NB4 (cell line): ENCODE measurements around the gene VAMP7.

Experiments used
- DNase-seq: peaks from one replicate; pipeline ENCODE4 v3.0.0; 2010; ENCODE audit warnings: low read depth
- H3K4me3 ChIP-seq: one replicate; pipeline ENCODE4 v1.5.1; 2011; ENCODE audit warnings: mild to moderate bottlenecking, low read depth, low read length, moderate library complexity
- MYC ChIP-seq: IDR thresholded peaks from 2 replicates; pipeline ENCODE4 v1.6.1; 2011; ENCODE audit warnings: low read depth, low read length
- POLR2A ChIP-seq: IDR thresholded peaks from 2 replicates; pipeline ENCODE4 v1.6.1; 2011; ENCODE audit warnings: mild to moderate bottlenecking; ENCODE audit not compliant: insufficient read length; ENCODE audit errors: extremely low read depth
- TF ChIP-seq, protein P1 (sequence below): IDR thresholded peaks from one replicate; pipeline ENCODE4 v1.5.1; 2012; ENCODE audit warnings: low read depth, low read length
- TF ChIP-seq, protein P2 (sequence below): IDR thresholded peaks from 2 replicates; pipeline ENCODE4 v1.6.1; 2011; ENCODE audit warnings: low read depth, low read length

Gene VAMP7

GRCh38 chrX:155877288-155877687 is 3.9 kb upstream of the VAMP7 start:
- DNase-seq = no peak
- H3K4me3 ChIP-seq = no peak overlapping the region
- no peak for TF ChIP-seq POLR2A
- TF ChIP-seq, protein P1, sequence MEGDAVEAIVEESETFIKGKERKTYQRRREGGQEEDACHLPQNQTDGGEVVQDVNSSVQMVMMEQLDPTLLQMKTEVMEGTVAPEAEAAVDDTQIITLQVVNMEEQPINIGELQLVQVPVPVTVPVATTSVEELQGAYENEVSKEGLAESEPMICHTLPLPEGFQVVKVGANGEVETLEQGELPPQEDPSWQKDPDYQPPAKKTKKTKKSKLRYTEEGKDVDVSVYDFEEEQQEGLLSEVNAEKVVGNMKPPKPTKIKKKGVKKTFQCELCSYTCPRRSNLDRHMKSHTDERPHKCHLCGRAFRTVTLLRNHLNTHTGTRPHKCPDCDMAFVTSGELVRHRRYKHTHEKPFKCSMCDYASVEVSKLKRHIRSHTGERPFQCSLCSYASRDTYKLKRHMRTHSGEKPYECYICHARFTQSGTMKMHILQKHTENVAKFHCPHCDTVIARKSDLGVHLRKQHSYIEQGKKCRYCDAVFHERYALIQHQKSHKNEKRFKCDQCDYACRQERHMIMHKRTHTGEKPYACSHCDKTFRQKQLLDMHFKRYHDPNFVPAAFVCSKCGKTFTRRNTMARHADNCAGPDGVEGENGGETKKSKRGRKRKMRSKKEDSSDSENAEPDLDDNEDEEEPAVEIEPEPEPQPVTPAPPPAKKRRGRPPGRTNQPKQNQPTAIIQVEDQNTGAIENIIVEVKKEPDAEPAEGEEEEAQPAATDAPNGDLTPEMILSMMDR = no peak
- TF ChIP-seq, protein P2, sequence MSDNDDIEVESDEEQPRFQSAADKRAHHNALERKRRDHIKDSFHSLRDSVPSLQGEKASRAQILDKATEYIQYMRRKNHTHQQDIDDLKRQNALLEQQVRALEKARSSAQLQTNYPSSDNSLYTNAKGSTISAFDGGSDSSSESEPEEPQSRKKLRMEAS = no peak
- TF ChIP-seq MYC = no peak

DNA sequence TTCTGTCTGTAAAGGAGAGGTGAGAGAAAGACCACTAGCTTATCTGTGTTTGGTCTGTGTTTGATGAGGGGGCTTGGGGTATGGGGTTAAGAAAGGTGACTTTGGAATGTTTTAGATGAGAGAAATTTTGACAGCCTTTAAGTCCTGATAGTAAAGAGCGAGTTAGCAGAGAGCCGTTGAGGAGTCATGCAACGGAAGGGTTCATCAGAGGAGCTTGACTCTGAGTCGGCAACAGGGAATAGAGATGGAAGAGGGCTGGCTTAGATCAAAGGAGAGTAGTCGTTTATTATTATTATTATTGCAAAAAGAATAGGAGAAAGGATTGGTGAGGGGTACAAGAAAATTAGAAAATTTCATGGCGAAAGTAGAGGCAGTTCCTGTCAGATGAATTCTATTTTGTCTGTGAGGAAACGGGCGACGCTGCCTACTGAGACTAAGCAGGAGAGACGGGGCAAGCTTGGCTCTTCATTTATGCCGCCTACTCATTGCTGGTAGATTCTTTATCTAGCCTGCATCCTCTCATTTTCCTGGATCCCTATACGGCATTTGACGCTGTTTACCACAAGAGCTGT is 473 bp upstream of the VAMP7 start:
- TF ChIP-seq POLR2A = no peak
- TF ChIP-seq MYC = no peak
- TF ChIP-seq, protein P2 = no peak
- TF ChIP-seq, protein P1 = no peak
- peak; percentile 16 for DNase-seq
- H3K4me3 ChIP-seq = peak overlapping the region; percentile 79

- TF ChIP-seq, protein P2 = no peak
- TF ChIP-seq POLR2A (no peak), MYC (no peak)
- TF ChIP-seq, protein P1 = no peak
- peak overlapping the region; percentile 38 for H3K4me3 ChIP-seq
- peak; percentile 26 for DNase-seq
These were observed 5.3 kb downstream of the VAMP7 start for GRCh38 chrX:155886409-155886808.

DNA sequence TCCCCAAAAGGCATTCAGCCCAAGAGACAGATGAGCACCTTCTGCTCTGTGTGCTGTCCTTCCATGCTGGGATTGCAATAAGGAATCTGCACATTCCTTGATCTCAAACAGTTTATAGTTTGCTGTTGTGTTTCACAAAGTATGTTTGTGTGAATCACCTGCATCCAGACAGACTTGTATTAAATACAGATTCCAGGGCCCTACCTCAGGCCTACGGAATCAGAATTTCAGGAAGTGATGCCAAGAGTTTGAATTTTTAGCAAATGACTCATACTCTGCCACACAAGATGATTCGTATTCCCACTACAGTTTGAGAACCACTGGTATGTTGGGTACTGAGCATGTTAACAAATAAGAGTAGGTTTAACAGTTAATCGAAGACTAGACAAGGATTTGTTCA is 7.0 kb downstream of the VAMP7 start:
- peak; percentile 65 for DNase-seq

DNA sequence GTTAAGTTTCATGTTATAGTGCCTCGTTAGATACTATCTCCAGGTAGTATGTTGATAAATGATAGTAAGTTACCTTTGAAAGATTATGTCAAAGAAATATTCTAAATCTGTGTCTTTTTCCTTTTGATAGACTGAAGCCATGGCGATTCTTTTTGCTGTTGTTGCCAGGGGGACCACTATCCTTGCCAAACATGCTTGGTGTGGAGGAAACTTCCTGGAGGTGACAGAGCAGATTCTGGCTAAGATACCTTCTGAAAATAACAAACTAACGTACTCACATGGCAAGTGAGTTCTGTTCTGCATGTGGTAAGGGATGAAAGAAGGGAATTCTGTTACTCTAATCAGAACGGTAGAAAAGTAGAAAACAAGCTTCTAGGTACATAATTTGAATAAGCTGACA is 8.2 kb downstream of the VAMP7 start:
- H3K4me3 ChIP-seq = no peak overlapping the region
- DNase-seq = no peak
- TF ChIP-seq POLR2A (no peak), MYC (no peak)
- TF ChIP-seq, protein P2 = no peak
- TF ChIP-seq, protein P1 = no peak

More for the DNA sequence above, 7.0 kb downstream of the VAMP7 start:
- TF ChIP-seq POLR2A (no peak), MYC (no peak)
- TF ChIP-seq, protein P2 = no peak
- TF ChIP-seq, protein P1 = no peak
- no peak overlapping the region for H3K4me3 ChIP-seq
